MCF 10A (cell line): Measurements from ENCODE around the gene TEPSIN. TPM values are rescaled to one million over a fixed set of nuclear protein-coding genes. Genes with fewer than 3 reads are reported as not detected.

ENCODE experiments used
- BruUV-seq: library from RNA; stranded (reverse); fragments of 400-500 nt; replicated peaks from 2 replicates; lab custom pipeline; 2021; lab: Mats Ljungman, UMichigan
- CTCF ChIA-PET: fragments of 300-600 bp; sonication (Branson Sonifier 250); formaldehyde crosslinking; extraction: SDS; loops from one replicate; lab custom pipeline; 2021; ENCODE audit warnings: antibody characterized with exemption, inconsistent platforms; lab: Yijun Ruan, JAX
- POLR2A ChIA-PET: fragments of 300-600, 350-650 bp; sonication (Branson Sonifier 250); formaldehyde crosslinking; extraction: SDS; loops from one replicate; lab custom pipeline; 2020; ENCODE audit warnings: antibody characterized with exemption, inconsistent platforms; lab: Yijun Ruan, JAX
- DNase-seq: peaks from one replicate; pipeline ENCODE4 v3.0.0-alpha.2; 2018; ENCODE audit not compliant: unreplicated experiment
- H3K27ac Mint-ChIP-seq: one replicate; pipeline ENCODE4 v1.8.0; 2022; ENCODE audit warnings: mild to moderate bottlenecking, low read depth, mixed read lengths; ENCODE audit not compliant: unreplicated experiment
- H3K27me3 Mint-ChIP-seq: one replicate; pipeline ENCODE4 v1.8.0; 2022; ENCODE audit warnings: mixed read lengths; ENCODE audit not compliant: insufficient read depth, unreplicated experiment
- H3K36me3 Mint-ChIP-seq: one replicate; pipeline ENCODE4 v1.8.0; 2022; ENCODE audit warnings: mild to moderate bottlenecking, moderate library complexity, mixed read lengths; ENCODE audit not compliant: insufficient read depth, unreplicated experiment
- H3K4me1 Mint-ChIP-seq: one replicate; pipeline ENCODE4 v1.8.0; 2022; ENCODE audit warnings: mixed read lengths; ENCODE audit not compliant: insufficient read depth, unreplicated experiment
- H3K4me3 Mint-ChIP-seq: one replicate; pipeline ENCODE4 v1.8.0; 2022; ENCODE audit warnings: mild to moderate bottlenecking, moderate library complexity, mixed read lengths; ENCODE audit not compliant: unreplicated experiment
- H3K9me3 Mint-ChIP-seq: one replicate; pipeline ENCODE4 v1.8.0; 2022; ENCODE audit warnings: mixed read lengths; ENCODE audit not compliant: unreplicated experiment
- intact Hi-C: fragments of 100-400 bp; cut with micrococcal nuclease; formaldehyde crosslinking; loops from 2 replicates; pipeline ENCODE4 v1.14.1; 2022
- total RNA-seq: library from RNA; stranded (reverse); gene quantifications from 2 replicates; pipeline ENCODE4 v1.2.3, GENCODE V29; 2022
- TF ChIP-seq, protein P1 (sequence below): fragments of 200-600 bp; IDR thresholded peaks from one replicate; pipeline ENCODE4 v1.8.0; 2022; ENCODE audit warnings: antibody characterized with exemption, mild to moderate bottlenecking; ENCODE audit not compliant: unreplicated experiment

The TEPSIN gene
- total RNA-seq, 1 experiment from 2014 or later = 27.4 TPM

DNA sequence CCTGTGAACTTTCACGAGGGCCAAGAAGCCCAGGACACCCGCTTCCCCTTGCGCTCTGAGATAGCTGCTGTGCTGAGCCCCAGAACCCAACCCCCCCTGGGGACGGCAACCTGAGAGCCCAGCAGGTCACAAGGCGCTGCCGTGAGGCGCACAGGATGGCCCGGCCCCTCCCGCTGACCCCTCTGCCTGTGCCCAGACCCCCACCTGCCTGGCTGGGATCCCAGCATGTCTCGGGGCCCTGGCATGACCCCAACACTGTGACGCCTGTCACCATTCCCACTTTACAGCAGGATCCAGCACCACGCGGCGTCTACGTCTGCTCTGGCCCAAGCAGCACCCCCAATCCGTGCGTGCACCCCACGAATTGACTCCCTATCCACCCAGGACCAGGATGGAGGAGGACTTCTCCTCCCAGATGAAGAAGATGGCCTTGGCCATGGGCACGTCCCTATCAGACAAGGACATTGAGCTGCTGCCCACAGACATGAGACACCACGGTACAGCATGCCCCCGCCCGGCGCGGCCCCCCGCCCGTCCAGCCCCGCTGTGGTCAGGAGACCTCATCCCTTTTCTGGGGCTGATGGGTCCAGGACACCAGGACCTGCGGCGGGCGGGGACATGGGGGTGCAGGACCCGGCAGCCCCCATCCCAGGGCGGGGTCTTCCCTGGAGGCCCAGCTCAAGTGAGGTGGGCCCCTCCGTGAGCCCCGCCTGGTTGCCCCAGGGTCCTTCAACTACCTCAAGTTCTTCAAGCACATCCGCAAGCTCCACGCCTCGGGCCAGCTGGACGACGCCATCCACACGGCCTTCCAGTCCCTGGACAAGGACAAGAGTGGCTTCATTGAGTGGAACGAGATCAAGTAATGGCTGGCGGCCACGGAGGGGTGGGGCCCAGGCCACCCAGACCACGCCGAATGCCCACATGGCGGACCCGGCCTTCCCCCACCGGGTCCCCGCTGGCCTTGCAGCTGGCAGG is 57.7 kb downstream of the TEPSIN start:
- DNase-seq = no peak

GRCh38 chr17:81179861-81180260 is 59.0 kb downstream of the TEPSIN start:
- intact Hi-C loops = no loop called here
- Mint-ChIP-seq H3K4me1 (no peaks in the 10 kb centered on the region), H3K9me3 (no peaks in the 10 kb centered on the region), H3K36me3 (no peaks in the 10 kb centered on the region), H3K27me3 (peaks cover 12% of the 10 kb centered on the region), H3K27ac (no peak overlapping the region), H3K4me3 (no peak overlapping the region)
- ChIA-PET POLR2A (no interaction called here), CTCF (interaction anchor here (0.6 kb wide), 1 partner anchor 23 kb away, joined by 3 read pairs; no protein-coding TSS in a partner anchor)
- no TSS peak for BruUV-seq
- no peak for DNase-seq
- TF ChIP-seq, protein P1, sequence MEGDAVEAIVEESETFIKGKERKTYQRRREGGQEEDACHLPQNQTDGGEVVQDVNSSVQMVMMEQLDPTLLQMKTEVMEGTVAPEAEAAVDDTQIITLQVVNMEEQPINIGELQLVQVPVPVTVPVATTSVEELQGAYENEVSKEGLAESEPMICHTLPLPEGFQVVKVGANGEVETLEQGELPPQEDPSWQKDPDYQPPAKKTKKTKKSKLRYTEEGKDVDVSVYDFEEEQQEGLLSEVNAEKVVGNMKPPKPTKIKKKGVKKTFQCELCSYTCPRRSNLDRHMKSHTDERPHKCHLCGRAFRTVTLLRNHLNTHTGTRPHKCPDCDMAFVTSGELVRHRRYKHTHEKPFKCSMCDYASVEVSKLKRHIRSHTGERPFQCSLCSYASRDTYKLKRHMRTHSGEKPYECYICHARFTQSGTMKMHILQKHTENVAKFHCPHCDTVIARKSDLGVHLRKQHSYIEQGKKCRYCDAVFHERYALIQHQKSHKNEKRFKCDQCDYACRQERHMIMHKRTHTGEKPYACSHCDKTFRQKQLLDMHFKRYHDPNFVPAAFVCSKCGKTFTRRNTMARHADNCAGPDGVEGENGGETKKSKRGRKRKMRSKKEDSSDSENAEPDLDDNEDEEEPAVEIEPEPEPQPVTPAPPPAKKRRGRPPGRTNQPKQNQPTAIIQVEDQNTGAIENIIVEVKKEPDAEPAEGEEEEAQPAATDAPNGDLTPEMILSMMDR = no peak

More for the DNA sequence above, 57.7 kb downstream of the TEPSIN start:
- BruUV-seq = no TSS peak
- H3K4me1 Mint-ChIP-seq = peaks cover 5% of the 10 kb centered on the region
- H3K36me3 Mint-ChIP-seq = no peaks in the 10 kb centered on the region
- intact Hi-C loops = no loop called here
- H3K4me3 Mint-ChIP-seq = no peak overlapping the region
- H3K9me3 Mint-ChIP-seq = no peaks in the 10 kb centered on the region
- H3K27me3 Mint-ChIP-seq = peaks cover 17% of the 10 kb centered on the region
- POLR2A ChIA-PET = interaction anchor here (0.7 to 1.0 kb wide), 2 partner anchors 24 to 186 kb away, joined by 3 read pairs; no protein-coding TSS in a partner anchor
- no peak overlapping the region for H3K27ac Mint-ChIP-seq
- TF ChIP-seq, protein P1 = no peak
- CTCF ChIA-PET = interaction anchor here (0.7 kb wide), 1 partner anchor 19 kb away, joined by 3 read pairs; no protein-coding TSS in a partner anchor

DNA sequence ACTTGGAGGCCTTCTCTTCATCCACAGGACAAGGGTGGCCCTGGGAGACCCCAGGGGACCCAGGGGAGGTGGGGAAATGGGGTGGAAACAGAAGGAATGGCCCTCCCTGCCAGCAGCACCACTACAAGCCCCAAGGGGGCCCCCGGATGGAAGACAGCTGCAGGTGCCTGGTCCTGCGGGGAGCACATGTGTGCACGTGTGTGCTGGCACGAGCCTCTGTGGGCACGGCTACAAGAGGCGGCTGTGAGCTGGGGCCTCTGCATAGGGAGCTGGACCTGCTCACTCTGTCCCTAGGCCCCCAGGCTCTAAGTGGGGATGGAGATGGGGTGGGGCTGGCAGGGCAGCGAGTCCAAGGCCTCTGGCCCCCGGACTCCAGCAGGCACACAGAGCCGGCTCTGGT is 59.6 kb downstream of the TEPSIN start:
- peaks cover 6% of the 10 kb centered on the region for H3K27me3 Mint-ChIP-seq
- no peak for DNase-seq
- intact Hi-C loops = no loop called here
- no peak overlapping the region for H3K27ac Mint-ChIP-seq
- ChIA-PET POLR2A (interaction anchor here (0.7 to 1.0 kb wide), 2 partner anchors 26 to 44 kb away, joined by 3 read pairs; partner anchors contain the start of gene CEP131), CTCF (interaction anchor here (0.6 kb wide), 1 partner anchor 104 kb away, joined by 3 read pairs; no protein-coding TSS in a partner anchor)
- no peaks in the 10 kb centered on the region for H3K36me3 Mint-ChIP-seq
- no peak overlapping the region for H3K4me3 Mint-ChIP-seq
- TF ChIP-seq, protein P1 = no peak
- no TSS peak for BruUV-seq
- H3K4me1 Mint-ChIP-seq = no peaks in the 10 kb centered on the region
- no peaks in the 10 kb centered on the region for H3K9me3 Mint-ChIP-seq

Other genes starting within 250 kb of the TEPSIN start
- 19.5 and 22.6 TPM in 2 replicates for gene CHMP6, start 247.2 kb downstream of the TEPSIN start, total RNA-seq
- 46.4 and 67.0 TPM in 2 replicates for gene BAIAP2, start 203.9 kb downstream of the TEPSIN start, total RNA-seq
- not detected in 2 replicates for gene PVALEF, start 73.5 kb downstream of the TEPSIN start, total RNA-seq
- 0.59 and 1.4 TPM in 2 replicates for gene AATK, start 72.8 kb downstream of the TEPSIN start, total RNA-seq
- 8.0 and 9.5 TPM in 2 replicates for gene CEP131, start 16.1 kb downstream of the TEPSIN start, total RNA-seq
- 95.0 and 95.3 TPM in 2 replicates for gene NDUFAF8, start 263 bp upstream of the TEPSIN start, total RNA-seq
- 98.2 and 108 TPM in 2 replicates for gene SLC38A10, start 56.3 kb upstream of the TEPSIN start, total RNA-seq
- 7.4 and 9.2 TPM in 2 replicates for gene BAHCC1, start 156.4 kb upstream of the TEPSIN start, total RNA-seq